Smooth muscle cell (in vitro differentiated cells): ENCODE data around the gene SPATA31E1. TPM values are rescaled to one million over a fixed set of nuclear protein-coding genes. Genes with fewer than 3 reads are reported as not detected.
"Not testable (repeated sequence)": the region's sequence is repeated elsewhere in the genome, so short reads cannot be mapped to it uniquely, and the experiment has no call there.

Experiments
- DNase-seq: peaks from one replicate; lab custom pipeline; 2025; ENCODE audit not compliant: unreplicated experiment; lab: John Stamatoyannopoulos, UW
- H2AFZ ChIP-seq: fragments of 200-600 bp; sonication (generic); 2 replicates; pipeline ENCODE4 v1.6.0; 2016; ENCODE audit warnings: antibody characterized with exemption, low read depth, mild to moderate bottlenecking
- H3F3A ChIP-seq: fragments of 200-600 bp; sonication (generic); 2 replicates; pipeline ENCODE4 v1.6.0; 2017; ENCODE audit warnings: antibody characterized with exemption, low read depth
- H3K27ac ChIP-seq: fragments of 200-600 bp; sonication (generic); 2 replicates; pipeline ENCODE4 v1.5.1; 2016; ENCODE audit warnings: low read depth, mild to moderate bottlenecking
- H3K27me3 ChIP-seq: fragments of 200-600 bp; sonication (generic); 2 replicates; pipeline ENCODE4 v1.6.1; 2016; ENCODE audit warnings: low read depth, mild to moderate bottlenecking
- H3K36me3 ChIP-seq: fragments of 200-600 bp; sonication (generic); 2 replicates; pipeline ENCODE4 v1.5.1; 2016; ENCODE audit warnings: low read depth
- H3K4me1 ChIP-seq: fragments of 200-600 bp; sonication (generic); 2 replicates; pipeline ENCODE4 v1.5.1; 2016; ENCODE audit warnings: low read depth
- H3K4me2 ChIP-seq: fragments of 200-600 bp; sonication (generic); 2 replicates; pipeline ENCODE4 v1.6.0; 2016; ENCODE audit warnings: mild to moderate bottlenecking
- H3K4me3 ChIP-seq: fragments of 200-600 bp; sonication (generic); 2 replicates; pipeline ENCODE4 v1.5.1; 2016; ENCODE audit warnings: mild to moderate bottlenecking
- H3K79me2 ChIP-seq: fragments of 200-600 bp; sonication (generic); 2 replicates; pipeline ENCODE4 v1.6.0; 2016; ENCODE audit warnings: low read depth, mild to moderate bottlenecking
- H3K9ac ChIP-seq: fragments of 200-600 bp; sonication (generic); 2 replicates; pipeline ENCODE4 v1.6.0; 2016; ENCODE audit warnings: low read depth
- H3K9me3 ChIP-seq: fragments of 200-600 bp; sonication (generic); replicated peaks from 2 replicates; pipeline ENCODE4 v1.5.1; 2016; ENCODE audit warnings: low read depth
- H4K20me1 ChIP-seq: fragments of 200-600 bp; sonication (generic); 2 replicates; pipeline ENCODE4 v1.6.0; 2016; ENCODE audit warnings: low read depth
- WGBS: methylation state at CpG from one replicate; pipeline ENCODE4 v1.1.7; 2016; ENCODE audit warnings: low lambda C conversion rate; 5-methylcytosine and 5-hydroxymethylcytosine counted together
- polyA plus RNA-seq: library from polyadenylated mRNA; unstranded; fragments of >200 nt; fragmentation: Nextera tagmentation; extraction: Ambion mirVana; gene quantifications from 2 replicates; pipeline ENCODE4 v1.2.1, GENCODE V29; 2016
- total RNA-seq: library from RNA; depleted of rRNA; stranded (reverse); fragments of >200 nt; gene quantifications from 2 replicates; pipeline ENCODE4 v1.2.3, GENCODE V29; 2014
- TF ChIP-seq, protein P1 (sequence below): fragments of 200-600 bp; sonication (generic); IDR thresholded peaks from 2 replicates; pipeline ENCODE4 v1.5.1; 2017; ENCODE audit warnings: borderline replicate concordance, mild to moderate bottlenecking, antibody characterized with exemption; ENCODE audit not compliant: insufficient read depth, poor library complexity, severe bottlenecking

SPATA31E1 gene
- total and polyA plus RNA-seq, 2 experiments from 2014 or later: not detected

DNA sequence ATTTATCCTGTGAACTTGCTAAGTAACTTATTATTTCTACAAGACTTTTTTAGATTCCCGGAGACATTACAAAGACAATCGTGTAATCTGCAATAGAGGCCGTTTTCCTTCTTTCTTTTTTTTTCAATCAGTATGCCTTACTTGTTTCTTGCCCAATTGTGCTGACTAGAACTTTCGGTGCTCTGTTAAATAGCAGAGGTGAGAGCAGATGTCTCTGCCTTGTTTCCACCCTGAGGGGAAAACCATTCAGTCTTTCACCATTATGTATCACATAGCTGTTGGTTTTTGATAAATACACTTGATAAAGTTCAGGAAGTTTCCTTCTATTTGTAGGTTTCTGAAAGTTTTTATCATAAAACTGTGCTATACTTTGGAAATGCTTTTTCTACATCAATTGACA is 10.3 kb downstream of the SPATA31E1 start:
- no peaks in the 10 kb centered on the region for H3F3A ChIP-seq
- no peak for DNase-seq
- H3K36me3 ChIP-seq: no peaks in the 10 kb centered on the region
- H3K27me3 ChIP-seq: no peaks in the 10 kb centered on the region
- H3K4me2 ChIP-seq: no peak overlapping the region
- 77% methylated on average over 4 of the region's 4 CpGs for WGBS
- TF ChIP-seq, protein P1, sequence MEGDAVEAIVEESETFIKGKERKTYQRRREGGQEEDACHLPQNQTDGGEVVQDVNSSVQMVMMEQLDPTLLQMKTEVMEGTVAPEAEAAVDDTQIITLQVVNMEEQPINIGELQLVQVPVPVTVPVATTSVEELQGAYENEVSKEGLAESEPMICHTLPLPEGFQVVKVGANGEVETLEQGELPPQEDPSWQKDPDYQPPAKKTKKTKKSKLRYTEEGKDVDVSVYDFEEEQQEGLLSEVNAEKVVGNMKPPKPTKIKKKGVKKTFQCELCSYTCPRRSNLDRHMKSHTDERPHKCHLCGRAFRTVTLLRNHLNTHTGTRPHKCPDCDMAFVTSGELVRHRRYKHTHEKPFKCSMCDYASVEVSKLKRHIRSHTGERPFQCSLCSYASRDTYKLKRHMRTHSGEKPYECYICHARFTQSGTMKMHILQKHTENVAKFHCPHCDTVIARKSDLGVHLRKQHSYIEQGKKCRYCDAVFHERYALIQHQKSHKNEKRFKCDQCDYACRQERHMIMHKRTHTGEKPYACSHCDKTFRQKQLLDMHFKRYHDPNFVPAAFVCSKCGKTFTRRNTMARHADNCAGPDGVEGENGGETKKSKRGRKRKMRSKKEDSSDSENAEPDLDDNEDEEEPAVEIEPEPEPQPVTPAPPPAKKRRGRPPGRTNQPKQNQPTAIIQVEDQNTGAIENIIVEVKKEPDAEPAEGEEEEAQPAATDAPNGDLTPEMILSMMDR: no peak
- no peaks in the 10 kb centered on the region for H3K4me1 ChIP-seq
- no peak overlapping the region for H3K9ac ChIP-seq
- H4K20me1 ChIP-seq: no peaks in the 10 kb centered on the region
- no peak overlapping the region for H2AFZ ChIP-seq
- no peak overlapping the region for H3K27ac ChIP-seq
- H3K9me3 ChIP-seq: no peaks in the 10 kb centered on the region
- no peak overlapping the region for H3K4me3 ChIP-seq
- no peaks in the 10 kb centered on the region for H3K79me2 ChIP-seq

DNA sequence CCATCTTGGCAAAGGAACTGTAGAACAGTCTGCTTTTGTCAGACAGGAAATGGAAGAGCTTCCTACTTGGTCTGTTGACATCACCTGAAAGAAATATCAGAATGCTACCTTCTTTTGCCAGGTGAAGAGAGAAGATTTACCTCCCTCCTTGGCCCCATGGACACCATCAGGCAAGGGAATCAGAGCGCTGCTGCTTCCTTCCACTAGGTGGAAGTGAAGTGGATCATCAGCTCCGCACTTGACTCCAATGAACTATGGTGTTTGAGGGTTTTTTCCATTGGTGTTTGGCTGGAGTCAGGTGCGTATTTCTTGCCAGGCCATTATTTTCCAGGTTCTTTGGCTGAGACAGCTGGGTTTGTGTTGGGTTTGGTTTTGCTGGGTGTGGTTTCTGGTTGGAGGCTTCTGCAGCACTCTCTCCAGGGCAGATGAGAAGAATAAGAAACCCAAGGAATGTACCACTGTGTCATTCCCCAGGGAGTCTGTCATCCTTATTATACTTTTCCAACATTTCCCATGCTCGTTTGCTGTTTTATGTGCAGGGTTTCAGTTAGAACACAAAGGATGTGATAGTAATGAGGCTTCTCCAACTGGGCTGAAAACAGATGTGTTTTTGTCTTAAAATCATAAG is 12.4 kb downstream of the SPATA31E1 start:
- H3K4me1 ChIP-seq: no peaks in the 10 kb centered on the region
- H3K27me3 ChIP-seq: no peaks in the 10 kb centered on the region
- 77% methylated on average over 4 of the region's 4 CpGs for WGBS
- no peak for DNase-seq
- H3F3A ChIP-seq: no peaks in the 10 kb centered on the region
- no peaks in the 10 kb centered on the region for H3K9me3 ChIP-seq
- no peaks in the 10 kb centered on the region for H4K20me1 ChIP-seq
- no peak overlapping the region for H3K4me2 ChIP-seq
- no peak overlapping the region for H3K9ac ChIP-seq
- TF ChIP-seq, protein P1: no peak
- H2AFZ ChIP-seq: no peak overlapping the region
- H3K36me3 ChIP-seq: no peaks in the 10 kb centered on the region
- no peak overlapping the region for H3K27ac ChIP-seq
- no peak overlapping the region for H3K4me3 ChIP-seq
- H3K79me2 ChIP-seq: no peaks in the 10 kb centered on the region

DNA sequence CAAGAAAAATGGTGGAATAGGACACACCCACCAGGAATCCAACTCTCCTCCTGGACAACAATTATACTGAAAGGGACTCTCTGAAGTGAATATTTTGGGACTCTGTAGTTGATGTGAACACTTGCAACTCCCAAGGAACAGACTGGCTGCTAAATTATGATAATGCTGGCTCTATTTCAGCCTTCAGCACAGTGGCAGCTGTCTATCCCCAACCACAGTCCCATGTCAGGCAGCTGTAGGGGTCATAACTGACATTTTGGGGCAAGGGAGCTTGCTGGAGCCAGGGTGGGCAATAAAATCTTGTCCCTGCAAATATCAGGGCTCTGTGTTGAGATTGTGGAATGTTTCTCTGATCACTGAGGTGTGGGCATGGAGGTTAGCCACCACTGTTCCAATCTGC is 14.2 kb downstream of the SPATA31E1 start:
- Histone ChIP-seq H4K20me1 (no peaks in the 10 kb centered on the region), H3K9me3 (no peaks in the 10 kb centered on the region), H3K27ac (no peak overlapping the region), H3F3A (no peaks in the 10 kb centered on the region), H3K9ac (no peak overlapping the region), H3K36me3 (no peaks in the 10 kb centered on the region), H3K4me1 (no peaks in the 10 kb centered on the region), H3K4me3 (no peak overlapping the region), H3K79me2 (no peaks in the 10 kb centered on the region), H3K27me3 (no peaks in the 10 kb centered on the region), H3K4me2 (no peak overlapping the region), H2AFZ (no peak overlapping the region)
- TF ChIP-seq, protein P1: no peak
- no peak for DNase-seq

DNA sequence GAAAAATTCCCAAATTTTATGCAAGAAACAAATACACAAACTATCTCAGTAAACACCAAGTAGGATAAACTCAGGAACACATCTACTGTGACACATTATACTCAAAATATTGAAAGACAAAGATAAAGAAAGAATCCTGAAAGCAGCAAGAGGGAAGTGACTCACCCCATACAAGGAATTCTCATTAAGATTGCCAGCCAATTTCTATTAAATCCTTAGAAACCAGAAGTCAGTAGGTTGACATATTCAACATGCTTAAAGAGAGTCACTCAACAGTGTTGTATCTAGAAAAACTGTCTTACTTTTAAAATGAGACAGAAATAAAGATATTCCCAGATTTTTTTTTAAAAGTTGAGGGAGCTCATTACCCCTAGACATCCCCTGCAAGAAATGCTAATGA is 15.5 kb downstream of the SPATA31E1 start:
- no peaks in the 10 kb centered on the region for H3K9me3 ChIP-seq
- no peaks in the 10 kb centered on the region for H3K27me3 ChIP-seq
- no peak overlapping the region for H3K4me3 ChIP-seq
- TF ChIP-seq, protein P1: no peak
- H3K4me2 ChIP-seq: no peak overlapping the region
- H3K79me2 ChIP-seq: no peaks in the 10 kb centered on the region
- H3K4me1 ChIP-seq: no peaks in the 10 kb centered on the region
- H3K36me3 ChIP-seq: no peaks in the 10 kb centered on the region
- no peaks in the 10 kb centered on the region for H3F3A ChIP-seq
- H3K9ac ChIP-seq: no peak overlapping the region
- no peak overlapping the region for H2AFZ ChIP-seq
- H3K27ac ChIP-seq: no peak overlapping the region
- no peaks in the 10 kb centered on the region for H4K20me1 ChIP-seq
- no peak for DNase-seq

DNA sequence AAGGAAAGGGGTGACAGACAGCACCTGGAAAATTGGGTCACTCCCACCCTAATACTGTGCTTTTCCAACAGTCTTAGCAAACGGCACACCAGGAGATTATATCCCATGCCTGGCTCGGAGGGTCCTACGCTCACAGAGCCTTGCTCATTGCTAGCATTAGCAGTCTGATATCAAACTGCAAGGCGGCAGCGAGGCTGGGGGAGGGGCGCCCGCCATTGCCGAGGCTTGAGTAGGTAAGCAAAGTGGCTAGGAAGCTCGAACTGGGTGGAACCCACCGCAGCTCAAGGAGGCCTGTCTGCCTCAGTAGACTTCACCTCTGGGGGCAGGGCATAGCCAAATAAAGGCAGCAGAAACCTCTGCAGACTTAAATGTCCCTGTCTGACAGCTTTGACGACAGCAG is 19.7 kb downstream of the SPATA31E1 start:
- not testable (repeated sequence) for H4K20me1 ChIP-seq, H3F3A ChIP-seq, H3K9me3 ChIP-seq, H3K27me3 ChIP-seq, H3K27ac ChIP-seq, H3K4me2 ChIP-seq, H3K4me3 ChIP-seq, H3K9ac ChIP-seq, H2AFZ ChIP-seq, H3K4me1 ChIP-seq, H3K36me3 ChIP-seq, H3K79me2 ChIP-seq, DNase-seq
- 89% methylated on average over 11 of the region's 11 CpGs for WGBS
